BJ (cell line): ENCODE measurements around the gene USP34. TPM values are rescaled to one million over a fixed set of nuclear protein-coding genes. Genes with fewer than 3 reads are reported as not detected.
A peak's percentile ranks its signal among the peaks of the same experiment; 100 is the strongest.

Experiments
- CTCF ChIA-PET: fragments of 350-600 bp; formaldehyde crosslinking; extraction: SDS; loops from one replicate; lab custom pipeline; 2021; ENCODE audit warnings: antibody characterized with exemption, inconsistent platforms; lab: Yijun Ruan, JAX
- POLR2A ChIA-PET: fragments of 300-600 bp; sonication (Branson Sonifier 250); formaldehyde crosslinking; extraction: SDS; loops from one replicate; lab custom pipeline; 2021; ENCODE audit warnings: antibody characterized with exemption; lab: Charles Lee
- DNase-seq: peaks from one replicate; pipeline ENCODE4 v3.0.0-alpha.2; 2011; ENCODE audit warnings: low read depth
- H3K27me3 ChIP-seq: 2 replicates; pipeline ENCODE4 v1.6.0; 2011; ENCODE audit warnings: low read length; ENCODE audit not compliant: control insufficient read depth, insufficient read depth
- H3K36me3 ChIP-seq: 2 replicates; pipeline ENCODE4 v1.5.1; 2011; ENCODE audit warnings: low read length; ENCODE audit not compliant: control insufficient read depth, insufficient read depth
- H3K4me3 ChIP-seq: 2 replicates; pipeline ENCODE4 v1.5.1; 2011; ENCODE audit warnings: low read depth, mild to moderate bottlenecking, control low read depth, low read length
- CTCF ChIP-seq: IDR thresholded peaks from 2 replicates; pipeline ENCODE4 v1.5.1; 2011; ENCODE audit warnings: low read depth, mild to moderate bottlenecking, control low read depth, inconsistent platforms, low read length, moderate library complexity; ENCODE audit not compliant: insufficient read depth
- polyA plus RNA-seq: library from polyadenylated mRNA; depleted of rRNA; stranded (reverse); fragments of >200 nt; gene quantifications from 2 replicates; pipeline ENCODE4 v1.2.3, GENCODE V29; 2011

USP34 gene
- polyA plus RNA-seq, 1 experiment: 32.2 TPM

- TF ChIP-seq CTCF: no peak
- H3K27me3 ChIP-seq: no peaks in the 10 kb centered on the region
- DNase-seq: no peak
- POLR2A ChIA-PET: no interaction called here
- H3K36me3 ChIP-seq: peaks cover 7% of the 10 kb centered on the region
- H3K4me3 ChIP-seq: no peak overlapping the region
- CTCF ChIA-PET: no interaction called here
Measured at GRCh38 chr2:61282104-61282590, 188.7 kb downstream of the USP34 start.

- H3K27me3 ChIP-seq: no peaks in the 10 kb centered on the region
- DNase-seq: no peak
- H3K36me3 ChIP-seq: peaks cover 8% of the 10 kb centered on the region
- H3K4me3 ChIP-seq: no peak overlapping the region
- TF ChIP-seq CTCF: no peak
- CTCF ChIA-PET: no interaction called here
- POLR2A ChIA-PET: no interaction called here
Measured at GRCh38 chr2:61281321-61281720, 189.6 kb downstream of the USP34 start.

- no peak overlapping the region for H3K4me3 ChIP-seq
- ChIA-PET CTCF (no interaction called here), POLR2A (no interaction called here)
- H3K36me3 ChIP-seq: peaks cover 5% of the 10 kb centered on the region
- no peaks in the 10 kb centered on the region for H3K27me3 ChIP-seq
- TF ChIP-seq CTCF: no peak
- no peak for DNase-seq
Measured at GRCh38 chr2:61277756-61278155, 193.1 kb downstream of the USP34 start.

- no peak for DNase-seq
- ChIA-PET CTCF (no interaction called here), POLR2A (no interaction called here)
- TF ChIP-seq CTCF: no peak
- Histone ChIP-seq H3K27me3 (no peaks in the 10 kb centered on the region), H3K4me3 (no peak overlapping the region), H3K36me3 (peaks cover 5% of the 10 kb centered on the region)
Measured at GRCh38 chr2:61275575-61276184, 195.2 kb downstream of the USP34 start.

- ChIA-PET POLR2A (interaction anchor here (0.7 kb wide), 2 partner anchors 20 to 426 kb away, joined by 3 read pairs; no protein-coding TSS in a partner anchor), CTCF (no interaction called here)
- no peak for TF ChIP-seq CTCF
- peak; percentile 14 for DNase-seq
- no peak overlapping the region for H3K4me3 ChIP-seq
- no peaks in the 10 kb centered on the region for H3K27me3 ChIP-seq
- H3K36me3 ChIP-seq: peaks cover 4% of the 10 kb centered on the region; the same call in 1 of the 2 replicates
Measured at GRCh38 chr2:61272421-61273070, 198.3 kb downstream of the USP34 start.
